H1 (cell line): ENCODE measurements around the gene LRRC46. TPM values are rescaled to one million over a fixed set of nuclear protein-coding genes. Genes with fewer than 3 reads are reported as not detected.

ENCODE experiments used
- CTCF ChIA-PET: fragments of 300-600 bp; sonication (Branson Sonifier 250); formaldehyde crosslinking; loops from one replicate; lab custom pipeline; 2021; ENCODE audit not compliant: partially characterized antibody; lab: Charles Lee
- POLR2A ChIA-PET: fragments of 300-600 bp; sonication (Branson Sonifier 250); formaldehyde crosslinking; loops from one replicate; lab custom pipeline; 2021; ENCODE audit warnings: inconsistent platforms; ENCODE audit not compliant: partially characterized antibody; lab: Charles Lee
- DNase-seq, 2 experiments: peaks; one replicate each; pipeline versions ENCODE4 v3.0.0 to v3.0.0-alpha.2; 2010 to 2022; ENCODE audit warnings: low spot score in 2 of 2, low read depth in 1 of 2, mixed read lengths in 1 of 2
- FAIRE-seq: peaks from 2 replicates; lab custom pipeline; 2011; peaks lifted over from hg19 to GRCh38; lab: Jason Lieb, UNC
- H2AFZ ChIP-seq: 2 replicates; pipeline ENCODE4 v1.8.1; 2012; ENCODE audit warnings: low read length, inconsistent platforms
- H2AK5ac ChIP-seq: 2 replicates; pipeline ENCODE4 v1.6.1; 2013; ENCODE audit warnings: low read depth, low read length
- H2BK120ac ChIP-seq: replicated peaks from 2 replicates; pipeline ENCODE3; 2013; ENCODE audit warnings: low read depth, low read length, inconsistent platforms
- H2BK12ac ChIP-seq: 2 replicates; pipeline ENCODE4 v1.6.1; 2013; ENCODE audit warnings: low read depth, low read length
- H2BK15ac ChIP-seq: 2 replicates; pipeline ENCODE4 v1.6.1; 2013; ENCODE audit warnings: low read length
- H2BK20ac ChIP-seq: 2 replicates; pipeline ENCODE4 v1.6.1; 2013; ENCODE audit warnings: low read length
- H2BK5ac ChIP-seq: 2 replicates; pipeline ENCODE4 v1.6.1; 2013; ENCODE audit warnings: low read depth, low read length
- H3K14ac ChIP-seq: 2 replicates; pipeline ENCODE4 v1.6.1; 2013; ENCODE audit warnings: inconsistent platforms; ENCODE audit not compliant: insufficient read length
- H3K18ac ChIP-seq: 2 replicates; pipeline ENCODE4 v1.6.1; 2013; ENCODE audit warnings: low read length; ENCODE audit errors: extremely low read depth
- H3K23ac ChIP-seq: 2 replicates; pipeline ENCODE4 v1.6.1; 2013; ENCODE audit warnings: inconsistent platforms; ENCODE audit not compliant: insufficient read length
- H3K23me2 ChIP-seq: 2 replicates; pipeline ENCODE4 v1.6.1; 2013; ENCODE audit warnings: low read depth, low read length
- H3K27ac ChIP-seq: 2 replicates; pipeline ENCODE4 v1.6.1; 2011; ENCODE audit warnings: low read depth, low read length, inconsistent platforms
- H3K27me3 ChIP-seq, 4 experiments: replicated peaks in 1 of 4; 1 replicate in 1 of 4; 2 replicates in 3 of 4; pipeline versions ENCODE4 v1.6.1 to v1.8.1; 2011 to 2013; ENCODE audit warnings: low read length in 3 of 4, mild to moderate bottlenecking in 3 of 4, inconsistent platforms in 2 of 4, mixed read lengths in 2 of 4, moderate library complexity in 1 of 4; ENCODE audit not compliant: control insufficient read depth in 3 of 4, insufficient read depth in 3 of 4; ENCODE audit errors: extremely low read depth in 1 of 4
- H3K36me3 ChIP-seq, 4 experiments: 2 replicates each; pipeline versions ENCODE4 v1.6.1 to v1.8.1; 2011 to 2013; ENCODE audit warnings: mild to moderate bottlenecking in 4 of 4, low read length in 3 of 4, moderate library complexity in 2 of 4, control low read depth in 1 of 4, inconsistent platforms in 1 of 4; ENCODE audit not compliant: insufficient read depth in 4 of 4, control insufficient read depth in 2 of 4
- H3K4ac ChIP-seq: replicated peaks from 2 replicates; pipeline ENCODE3; 2013; ENCODE audit warnings: low read length, low read depth, mixed read lengths, inconsistent platforms; ENCODE audit not compliant: insufficient read length
- H3K4me1 ChIP-seq, 4 experiments: replicated peaks in 1 of 4; 1 replicate in 1 of 4; 2 replicates in 3 of 4; pipeline versions ENCODE4 v1.6.1 to v1.8.1; 2011 to 2013; ENCODE audit warnings: low read length in 3 of 4, inconsistent platforms in 2 of 4, mixed read lengths in 1 of 4; ENCODE audit not compliant: insufficient read depth in 4 of 4, control insufficient read depth in 3 of 4
- H3K4me2 ChIP-seq, 2 experiments: 2 replicates each; pipeline versions ENCODE4 v1.6.1 to v1.8.1; 2011 to 2013; ENCODE audit warnings: low read depth in 2 of 2, low read length in 2 of 2, control low read depth in 1 of 2, inconsistent platforms in 1 of 2, mild to moderate bottlenecking in 1 of 2; ENCODE audit not compliant: insufficient read depth in 1 of 2
- H3K4me3 ChIP-seq, 4 experiments: fragments of 200-600, 300-600 bp in 1 of 4; sonication (generic), shearing (Covaris generic), sonication (Bioruptor Twin) in 1 of 4; 2 replicates each; pipeline versions ENCODE4 v1.5.1 to v1.8.1; 2011 to 2016; ENCODE audit warnings: low read length in 4 of 4, low read depth in 3 of 4, control low read depth in 2 of 4, inconsistent platforms in 2 of 4, mild to moderate bottlenecking in 2 of 4, mixed read lengths in 1 of 4, moderate library complexity in 1 of 4; ENCODE audit not compliant: insufficient read depth in 2 of 4; ENCODE audit errors: extremely low read depth in 1 of 4
- H3K56ac ChIP-seq: replicated peaks from 2 replicates; pipeline ENCODE3; 2013; ENCODE audit warnings: low read depth, mild to moderate bottlenecking, mixed read lengths, low read length, inconsistent platforms; ENCODE audit not compliant: insufficient read length
- H3K79me1 ChIP-seq: 2 replicates; pipeline ENCODE4 v1.6.1; 2013; ENCODE audit warnings: low read depth, low read length, control low read depth
- H3K79me2 ChIP-seq, 2 experiments: 2 replicates each; pipeline versions ENCODE4 v1.6.1 to v1.8.1; 2012 to 2013; ENCODE audit warnings: low read length in 2 of 2, mild to moderate bottlenecking in 2 of 2, inconsistent platforms in 1 of 2; ENCODE audit not compliant: insufficient read depth in 2 of 2, control insufficient read depth in 1 of 2
- H3K9ac ChIP-seq, 4 experiments: replicated peaks in 1 of 4; 1 replicate in 1 of 4; 2 replicates in 3 of 4; pipeline versions ENCODE4 v1.6.1 to v1.8.1; 2011 to 2013; ENCODE audit warnings: low read depth in 3 of 4, low read length in 3 of 4, control low read depth in 2 of 4, mild to moderate bottlenecking in 2 of 4, moderate library complexity in 2 of 4, inconsistent platforms in 1 of 4; ENCODE audit errors: extremely low read depth in 1 of 4
- H3K9me3 ChIP-seq, 2 experiments: 2 replicates each; pipeline versions ENCODE4 v1.6.1 to v1.8.1; 2012 to 2013; ENCODE audit warnings: mild to moderate bottlenecking in 2 of 2, moderate library complexity in 2 of 2, control low read depth in 1 of 2, inconsistent platforms in 1 of 2, low read depth in 1 of 2, low read length in 1 of 2, mixed read lengths in 1 of 2; ENCODE audit not compliant: insufficient read depth in 2 of 2
- H4K20me1 ChIP-seq, 2 experiments: replicated peaks in 1 of 2; 2 replicates each; pipeline versions ENCODE3 to v1.8.1; 2011 to 2013; ENCODE audit warnings: inconsistent platforms in 2 of 2, low read length in 2 of 2, mild to moderate bottlenecking in 1 of 2; ENCODE audit not compliant: insufficient read depth in 2 of 2, control insufficient read depth in 1 of 2
- H4K5ac ChIP-seq: 2 replicates; pipeline ENCODE4 v1.6.1; 2013; ENCODE audit warnings: low read length, low read depth, mixed read lengths, inconsistent platforms; ENCODE audit not compliant: insufficient read length
- H4K8ac ChIP-seq: 2 replicates; pipeline ENCODE4 v1.8.0; 2013; ENCODE audit warnings: mild to moderate bottlenecking, moderate library complexity, low read length, inconsistent platforms; ENCODE audit not compliant: insufficient read depth; ENCODE audit errors: extremely low read depth
- H4K91ac ChIP-seq: replicated peaks from 2 replicates; pipeline ENCODE3; 2013; ENCODE audit warnings: low read length, mixed read lengths, inconsistent platforms; ENCODE audit not compliant: insufficient read length
- CHD2 ChIP-seq: IDR thresholded peaks from 2 replicates; pipeline ENCODE4 v1.6.1; 2012; ENCODE audit warnings: low read length, improper control_type of control experiment
- CTCF ChIP-seq, 3 experiments: IDR thresholded peaks; 1 replicate in 2 of 3; 2 replicates in 1 of 3; pipeline versions ENCODE4 v1.5.1 to v1.6.1; 2011; ENCODE audit warnings: low read length in 3 of 3, mild to moderate bottlenecking in 3 of 3, inconsistent platforms in 2 of 3, low read depth in 1 of 3, moderate library complexity in 1 of 3; ENCODE audit not compliant: insufficient read depth in 1 of 3; ENCODE audit errors: control extremely low read depth in 1 of 3
- GABPA ChIP-seq: IDR thresholded peaks from 2 replicates; pipeline ENCODE4 v1.6.1; 2011; ENCODE audit warnings: mild to moderate bottlenecking, low read length, moderate library complexity, borderline replicate concordance; ENCODE audit not compliant: insufficient read depth
- MAX ChIP-seq: IDR thresholded peaks from 2 replicates; pipeline ENCODE4 v1.6.1; 2012; ENCODE audit warnings: inconsistent platforms
- RAD21 ChIP-seq, 2 experiments: IDR thresholded peaks in 1 of 2; conservative IDR thresholded peaks in 1 of 2; 2 replicates each; pipeline ENCODE4 v1.6.1; 2011; ENCODE audit warnings: low read depth in 2 of 2, low read length in 2 of 2, improper control_type of control experiment in 1 of 2, inconsistent platforms in 1 of 2, mild to moderate bottlenecking in 1 of 2, moderate library complexity in 1 of 2
- RBBP5 ChIP-seq: IDR thresholded peaks from 2 replicates; pipeline ENCODE4 v1.7.1; 2012; ENCODE audit warnings: low read depth, mild to moderate bottlenecking, inconsistent platforms, low read length, moderate library complexity, borderline replicate concordance
- SAP30 ChIP-seq: fragments of 300-600 bp; sonication (generic); IDR thresholded peaks from 2 replicates; pipeline ENCODE4 v1.7.1; 2012; ENCODE audit warnings: low read length, moderate library complexity, mild to moderate bottlenecking, inconsistent platforms; ENCODE audit not compliant: insufficient read depth, insufficient replicate concordance
- SIN3A ChIP-seq, 2 experiments: IDR thresholded peaks in 1 of 2; conservative IDR thresholded peaks in 1 of 2; 2 replicates each; pipeline ENCODE4 v1.6.1; 2011 to 2012; ENCODE audit warnings: low read length in 2 of 2, improper control_type of control experiment in 1 of 2, low read depth in 1 of 2, mild to moderate bottlenecking in 1 of 2
- WGBS, 2 experiments: shearing (Covaris generic) in 1 of 2; methylation state at CpG; one replicate each; pipeline versions ENCODE4 v1.1.6 to v1.1.7; 2013 to 2015; ENCODE audit warnings: low lambda C conversion rate in 2 of 2, mixed read lengths in 2 of 2, inconsistent platforms in 1 of 2, low coverage in 1 of 2, missing lambda C conversion rate in 1 of 2; ENCODE audit not compliant: insufficient replicate concordance in 2 of 2, insufficient coverage in 1 of 2, insufficient read length in 1 of 2; ENCODE audit errors: extremely low coverage in 1 of 2, missing lambda C conversion rate in 1 of 2; 5-methylcytosine and 5-hydroxymethylcytosine counted together
- polyA plus RNA-seq, 7 experiments: library from polyadenylated mRNA; depleted of rRNA in 3 of 7; stranded (reverse) in 5 of 7; unstranded in 2 of 7; fragments of >200 nt in 5 of 7; fragments of 200-250 nt in 2 of 7; gene quantifications; 1 replicate in 5 of 7; 2 replicates in 1 of 7; 4 replicates in 1 of 7; pipeline versions ENCODE4 v1.2.1 to v1.2.3, GENCODE V29; 2011 to 2013; ENCODE audit warnings: missing spikeins in 2 of 7, mixed read lengths in 2 of 7
- total RNA-seq: library from RNA; stranded (reverse); fragmentation: NEBNext Ultra II Directional; extraction: Animal tissue kit (Norgen Biotek cat#: 25700); gene quantifications from 2 replicates; pipeline ENCODE4 v1.2.1, GENCODE V29; 2021

LRRC46 gene
- total and polyA plus RNA-seq, 2 of the 8 experiments (the other 6 are each of a cell fraction or from before 2014, with no cell fraction given): 0.18 TPM; not detected in 1

- no peak overlapping the region for H2AFZ ChIP-seq
- H2BK120ac ChIP-seq: no peak overlapping the region
- H3K79me2 ChIP-seq: no peaks in the 10 kb centered on the region
- no peak overlapping the region for H3K9ac ChIP-seq
- no peak overlapping the region for H3K4me2 ChIP-seq
- 44% methylated on average over 7 of the region's 9 CpGs; no CpG with 5 or more reads in 1 of the 2 experiments for WGBS, 2 experiments
- DNase-seq (peak in 1 of 2 experiments; percentile 74), FAIRE-seq (peak; percentile 78)
- no peaks in the 10 kb centered on the region for H3K36me3 ChIP-seq
- no peak overlapping the region for H3K4me3 ChIP-seq
- H2BK5ac ChIP-seq: no peak overlapping the region
- no peaks in the 10 kb centered on the region for H3K79me1 ChIP-seq
- ChIA-PET CTCF (interaction anchor here (0.7 to 5.6 kb wide), 19 partner anchors 8 to 147 kb away, joined by 3 to 57 read pairs (median 4); partner anchors contain the start of gene TBX21), POLR2A (interaction anchor here (0.8 to 1.2 kb wide), 2 partner anchors 11 to 13 kb away, joined by 4 to 5 read pairs; no protein-coding TSS in a partner anchor)
- H3K23me2 ChIP-seq: no peaks in the 10 kb centered on the region
- H2AK5ac ChIP-seq: no peak overlapping the region
- H3K23ac ChIP-seq: no peak overlapping the region
- no peaks in the 10 kb centered on the region for H3K27me3 ChIP-seq
- H2BK20ac ChIP-seq: no peak overlapping the region
- H3K14ac ChIP-seq: no peak overlapping the region
- H3K18ac ChIP-seq: no peak overlapping the region
- H3K4ac ChIP-seq: no peak overlapping the region
- H3K27ac ChIP-seq: no peak overlapping the region
- H4K5ac ChIP-seq: no peak overlapping the region
- H4K91ac ChIP-seq: no peak overlapping the region
- no peak overlapping the region for H2BK15ac ChIP-seq
- H2BK12ac ChIP-seq: no peak overlapping the region
- H4K8ac ChIP-seq: no peak overlapping the region
- peaks cover 2% of the 10 kb centered on the region in 2 experiments for H4K20me1 ChIP-seq
- H3K9me3 ChIP-seq: no peaks in the 10 kb centered on the region
- no peaks in the 10 kb centered on the region for H3K4me1 ChIP-seq
- no peak overlapping the region for H3K56ac ChIP-seq
- TF ChIP-seq GABPA (0 out of 2 replicates have a peak, but pooled peaks have one; percentile 17), RBBP5 (no peak), SIN3A (conservative IDR thresholded peaks at IDR 0.05 in 1 of 2, IDR thresholded peaks at IDR 0.05 in 1 of 2; ENCODE audit: low read depth in 1 of 2, low read length in 2 of 2) (peak; percentile 95 to 96), CHD2 (no peak), RAD21 (IDR thresholded peaks at IDR 0.05 in 1 of 2, conservative IDR thresholded peaks at IDR 0.05 in 1 of 2; ENCODE audit: low read depth in 2 of 2, low read length in 2 of 2) (peak; percentile 84 to 86), CTCF (IDR thresholded peaks at IDR 0.05; ENCODE audit: control extremely low read depth in 1 of 3, insufficient read depth in 1 of 3, low read depth in 1 of 3, low read length in 3 of 3) (peak; percentile 55 to 84 (median 83)), MAX (peak; percentile 53; the same call in 1 of the 2 replicates), SAP30 (peak; percentile 85)
Measured at GRCh38 chr17:47802341-47803022, 29.0 kb upstream of the LRRC46 start.
